GM18909 (cell line): ENCODE measurements around the gene RGP1.

Experiments
- ATAC-seq: cut with Tn5 transposase; IDR thresholded peaks from one replicate; pipeline ENCODE4 v1.9.1; 2021; ENCODE audit warnings: mild to moderate bottlenecking; ENCODE audit not compliant: unreplicated experiment, poor library complexity

The RGP1 gene

DNA sequence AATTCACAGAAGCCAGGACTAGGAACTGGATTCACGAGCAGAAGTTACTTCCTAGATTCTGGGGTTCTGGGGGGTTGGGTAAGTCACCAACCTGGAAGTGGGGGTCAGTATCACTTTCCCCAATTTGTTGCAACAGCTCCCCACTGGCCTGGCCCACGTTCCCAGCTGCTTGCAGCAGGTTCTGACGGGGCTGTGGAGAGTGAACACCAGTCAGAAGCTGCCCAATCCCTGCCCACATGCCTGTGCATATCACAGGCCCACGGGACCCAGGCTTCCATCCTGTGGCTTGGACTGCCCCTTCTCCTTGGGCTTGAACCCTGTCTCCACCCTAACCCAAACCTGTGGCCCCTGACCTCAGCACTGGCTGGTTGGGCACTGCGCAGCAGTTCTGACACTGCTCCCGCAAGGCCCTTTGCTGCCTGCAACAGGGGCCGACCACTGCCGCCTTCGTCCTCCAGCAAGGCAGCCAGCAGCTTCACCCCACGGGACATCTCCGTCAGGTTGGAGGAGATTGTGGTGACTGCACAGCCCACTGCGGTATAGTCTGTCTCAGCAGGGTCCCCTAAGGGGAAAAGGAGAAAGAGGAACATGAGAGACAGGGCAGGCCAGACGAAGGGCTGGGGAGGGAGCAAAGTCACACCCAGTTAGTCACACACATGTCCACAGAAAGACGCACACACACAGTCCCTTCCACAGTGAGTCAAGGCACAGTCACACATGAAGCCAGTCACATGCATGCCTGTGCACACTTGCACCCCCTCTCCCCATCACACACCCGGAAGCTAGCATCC, 30.2 kb upstream of the RGP1 start:
- peak; percentile 46 for ATAC-seq

DNA sequence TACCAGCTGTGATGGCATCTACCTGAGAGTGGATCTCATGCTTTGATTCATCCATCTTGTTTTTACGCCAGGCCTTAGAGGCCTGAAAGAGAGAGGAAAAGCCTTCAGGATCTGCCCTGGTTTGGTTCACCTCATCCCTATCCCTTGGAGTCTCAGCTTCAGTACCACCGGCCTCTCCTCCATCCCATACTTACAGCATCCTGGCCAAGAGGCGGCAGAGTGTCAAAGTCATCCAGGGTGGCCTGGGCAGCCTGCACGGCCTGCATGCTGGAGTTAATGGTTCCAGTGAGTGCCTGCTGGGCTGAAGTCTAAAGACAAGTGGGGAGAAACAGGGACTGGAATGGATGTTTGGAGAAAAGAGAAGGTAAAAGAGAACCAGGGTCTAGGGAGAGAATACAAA, 29.5 kb upstream of the RGP1 start:
- no peak for ATAC-seq

DNA sequence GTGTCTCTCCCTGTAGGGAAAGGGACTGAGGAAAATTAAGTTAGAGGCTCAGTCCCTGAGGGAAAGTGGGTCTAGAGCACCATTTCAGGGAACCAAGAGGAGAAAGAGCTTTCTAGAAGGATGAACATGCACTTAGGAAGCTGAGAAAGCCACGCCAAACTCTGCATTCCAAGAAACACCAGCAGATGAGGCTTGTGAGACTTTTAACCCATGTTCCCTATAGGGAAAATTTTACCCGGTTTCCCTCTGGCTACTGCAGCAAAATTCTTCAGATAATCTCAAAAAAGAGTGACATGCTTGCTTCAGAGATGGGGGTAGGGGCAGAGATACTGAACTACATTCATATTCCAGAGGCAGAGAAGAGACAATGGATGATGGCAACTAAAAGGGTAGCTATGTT, 25.7 kb upstream of the RGP1 start:
- ATAC-seq, result no peak

DNA sequence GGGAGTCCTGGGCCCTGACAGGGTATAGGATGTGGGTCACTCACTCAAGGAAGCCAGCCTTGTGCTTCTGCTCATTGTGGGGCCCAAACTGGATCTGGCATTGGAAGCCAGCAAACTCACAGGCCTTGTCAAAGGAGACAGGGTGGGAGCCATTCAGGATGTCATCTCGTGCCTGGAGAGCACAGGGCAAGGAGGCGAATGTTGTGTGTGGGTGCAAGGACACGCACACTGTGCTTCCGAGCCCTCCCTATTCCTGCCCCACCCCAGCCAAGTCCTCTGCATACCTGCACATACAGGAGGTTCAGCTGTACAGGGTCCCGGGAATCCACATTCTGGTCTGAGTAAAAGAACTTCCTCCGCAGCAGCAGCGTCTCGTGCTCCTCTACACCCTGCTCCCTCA, 25.2 kb upstream of the RGP1 start:
- ATAC-seq, result no peak

DNA sequence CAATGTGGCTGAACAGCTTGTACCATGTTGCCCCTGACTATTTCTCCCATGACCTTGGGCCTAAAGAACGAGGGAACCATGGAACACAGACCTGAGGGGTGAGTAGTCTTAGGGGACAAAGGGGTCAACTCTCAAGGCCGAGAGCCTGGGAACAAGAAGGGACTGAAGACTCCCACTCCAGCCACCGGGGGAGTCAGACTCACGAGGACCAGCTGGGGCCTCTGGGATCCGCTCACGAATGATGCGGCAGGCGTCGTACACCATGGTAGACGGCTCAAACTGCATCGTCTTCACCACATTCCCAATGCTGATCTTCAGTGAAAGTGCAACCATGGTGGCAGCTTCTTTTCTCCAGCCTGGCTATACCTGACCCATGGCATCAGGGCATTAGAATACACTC, 23.7 kb upstream of the RGP1 start:
- ATAC-seq, result no peak

DNA sequence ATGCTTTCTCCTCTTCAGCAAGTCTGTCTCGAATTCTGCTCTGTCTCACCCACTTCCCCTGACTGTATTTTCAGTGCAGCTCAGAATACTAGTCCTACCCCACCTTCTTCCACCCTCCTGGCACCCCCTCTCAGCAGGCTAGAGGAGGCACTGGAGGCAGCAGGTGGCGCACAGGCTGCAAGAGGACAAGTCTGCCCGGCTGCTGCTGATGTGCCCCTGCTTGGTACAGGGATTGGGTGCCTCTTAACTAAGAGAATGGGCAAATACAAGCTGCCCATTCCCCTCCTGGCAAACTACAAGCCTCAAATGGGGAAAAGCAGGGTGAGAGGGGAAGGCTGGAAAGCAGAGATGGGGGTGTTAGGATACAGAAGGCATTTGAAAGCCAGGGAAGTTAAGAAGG, 22.2 kb upstream of the RGP1 start:
- peak; percentile 39 for ATAC-seq

DNA sequence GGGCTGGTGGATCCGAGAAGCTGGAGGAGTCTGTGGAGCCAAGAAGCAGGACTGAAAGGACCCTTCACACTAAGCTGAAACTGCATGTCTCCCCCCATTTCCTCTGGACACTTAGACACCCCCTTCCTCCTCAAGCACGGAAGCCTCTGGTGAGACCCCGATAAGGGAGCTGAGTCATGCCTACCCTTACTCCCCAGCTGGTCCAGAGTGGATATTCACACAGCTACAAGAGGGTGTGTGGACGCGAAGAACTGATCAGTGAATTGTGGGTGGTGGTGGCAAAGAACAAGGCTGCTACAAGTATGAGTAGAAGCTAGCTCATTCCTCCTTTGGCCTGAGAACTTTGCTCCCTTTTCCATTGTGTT, 21.4 kb upstream of the RGP1 start:
- no peak for ATAC-seq

DNA sequence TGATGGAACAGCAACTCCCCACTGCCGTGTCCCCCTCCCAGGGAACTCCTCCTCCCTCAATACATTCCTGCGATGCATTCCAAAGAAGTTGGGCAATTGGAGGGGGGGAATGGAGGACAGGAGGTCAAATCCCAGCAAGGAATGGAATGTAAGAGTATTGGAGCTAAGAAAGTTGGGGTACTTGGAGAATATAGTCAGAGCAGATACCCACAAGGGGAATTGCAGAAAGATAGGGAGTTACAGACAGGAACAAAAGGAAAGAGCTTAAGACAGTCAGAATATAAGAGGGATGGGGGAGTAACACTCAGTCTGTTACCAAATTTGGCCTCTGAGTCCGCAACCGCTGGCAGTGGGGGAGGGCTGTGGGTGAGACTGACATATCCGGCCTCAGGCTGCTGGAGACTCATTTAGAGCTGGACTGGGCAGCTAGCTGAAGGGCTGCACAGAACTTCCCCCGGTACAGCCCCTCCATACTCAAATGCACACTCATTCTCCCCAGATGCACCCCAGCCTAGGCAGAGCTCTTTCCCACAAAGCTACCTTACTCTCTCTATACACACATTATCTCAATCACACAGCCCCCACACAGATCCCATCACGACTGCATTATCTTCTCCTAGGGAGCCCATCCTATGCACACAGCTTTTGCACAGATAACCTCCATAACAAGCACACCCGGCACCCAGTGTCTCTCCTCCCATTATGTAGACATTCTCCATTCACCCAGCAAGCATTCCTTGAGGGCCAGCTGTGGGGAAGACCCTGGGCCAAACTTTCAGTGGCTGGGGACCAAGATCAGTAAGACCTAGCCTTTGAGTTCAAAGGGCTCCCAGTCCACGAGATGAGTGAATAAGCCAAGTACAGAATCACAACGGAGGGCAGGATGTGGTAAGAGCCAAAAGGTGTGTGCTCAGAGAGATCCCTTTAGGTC, 20.8 kb upstream of the RGP1 start:
- ATAC-seq, result no peak

DNA sequence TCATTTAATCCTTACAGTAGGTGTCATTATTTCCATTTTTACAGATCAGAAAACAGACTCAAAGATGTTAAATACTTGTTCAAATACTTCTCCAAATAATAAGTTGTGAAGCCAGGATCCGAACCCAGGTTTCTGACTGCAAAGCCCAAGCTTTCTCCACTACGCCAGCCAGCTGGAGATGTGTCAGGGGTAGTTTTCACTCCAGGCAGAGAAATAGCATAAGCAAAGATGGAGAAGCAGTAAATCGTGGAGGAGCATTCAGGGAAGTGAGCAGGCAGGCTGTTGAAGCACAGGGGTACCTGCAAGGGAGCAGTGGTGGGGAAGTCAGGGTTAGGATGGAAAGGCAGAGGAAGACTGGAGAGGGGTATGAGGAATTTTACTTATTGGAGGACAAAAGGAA, 20.0 kb upstream of the RGP1 start:
- no peak for ATAC-seq

DNA sequence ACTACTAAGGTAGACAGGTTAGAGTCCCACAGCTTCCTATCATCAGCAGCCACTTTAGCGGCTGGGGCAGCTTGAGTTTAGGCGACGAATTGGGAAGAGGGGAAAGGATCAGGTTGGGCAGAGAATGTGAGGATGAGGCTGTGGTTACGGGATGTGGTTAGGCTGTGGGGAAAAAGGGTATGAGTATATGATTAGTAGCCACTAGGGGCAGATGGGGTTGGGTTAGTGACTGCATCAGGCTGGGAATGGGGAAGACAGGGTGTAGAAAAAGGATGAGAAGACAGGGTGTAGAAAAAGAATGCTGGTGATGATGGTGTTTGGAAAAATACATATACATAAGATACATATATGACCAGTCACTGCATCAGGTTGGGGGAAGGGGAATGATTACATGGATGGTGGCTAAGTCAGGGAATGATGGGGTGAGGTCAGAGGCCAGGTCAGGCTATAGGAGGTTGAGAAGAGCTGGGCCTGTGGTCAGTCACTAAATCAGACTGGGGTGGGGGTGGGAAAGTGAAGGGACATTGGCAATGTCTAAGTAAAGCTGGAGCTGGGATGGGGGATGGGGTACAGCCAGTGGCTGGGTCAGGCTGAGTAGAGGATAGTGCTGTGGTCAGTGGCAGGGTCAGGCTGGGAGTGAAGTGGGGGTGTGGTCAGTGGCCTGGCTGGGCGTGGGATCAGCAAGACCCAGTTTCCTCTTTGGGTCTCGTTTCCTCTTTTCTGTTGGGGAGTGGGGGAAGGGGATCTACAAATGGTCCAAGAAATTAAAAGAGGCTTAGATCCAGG, 19.2 kb upstream of the RGP1 start:
- no peak for ATAC-seq

DNA sequence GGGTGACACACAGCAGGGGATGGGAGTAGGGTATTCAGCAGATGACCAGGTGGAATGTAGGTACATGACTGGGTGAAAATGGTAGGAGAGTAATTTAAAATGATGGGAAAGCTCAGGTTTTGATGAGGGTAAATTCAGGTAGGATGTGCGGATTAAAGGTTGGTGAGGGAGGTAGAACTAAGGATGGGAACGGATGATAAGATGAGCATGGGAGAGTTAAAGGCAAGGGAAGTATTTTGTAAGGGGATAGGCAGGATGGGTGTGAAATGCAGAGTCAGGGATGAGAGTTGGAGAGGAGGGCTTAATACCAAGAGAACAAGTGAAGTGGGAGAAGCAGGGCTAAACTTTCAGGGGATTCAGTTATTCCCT, 18.6 kb upstream of the RGP1 start:
- no peak for ATAC-seq

DNA sequence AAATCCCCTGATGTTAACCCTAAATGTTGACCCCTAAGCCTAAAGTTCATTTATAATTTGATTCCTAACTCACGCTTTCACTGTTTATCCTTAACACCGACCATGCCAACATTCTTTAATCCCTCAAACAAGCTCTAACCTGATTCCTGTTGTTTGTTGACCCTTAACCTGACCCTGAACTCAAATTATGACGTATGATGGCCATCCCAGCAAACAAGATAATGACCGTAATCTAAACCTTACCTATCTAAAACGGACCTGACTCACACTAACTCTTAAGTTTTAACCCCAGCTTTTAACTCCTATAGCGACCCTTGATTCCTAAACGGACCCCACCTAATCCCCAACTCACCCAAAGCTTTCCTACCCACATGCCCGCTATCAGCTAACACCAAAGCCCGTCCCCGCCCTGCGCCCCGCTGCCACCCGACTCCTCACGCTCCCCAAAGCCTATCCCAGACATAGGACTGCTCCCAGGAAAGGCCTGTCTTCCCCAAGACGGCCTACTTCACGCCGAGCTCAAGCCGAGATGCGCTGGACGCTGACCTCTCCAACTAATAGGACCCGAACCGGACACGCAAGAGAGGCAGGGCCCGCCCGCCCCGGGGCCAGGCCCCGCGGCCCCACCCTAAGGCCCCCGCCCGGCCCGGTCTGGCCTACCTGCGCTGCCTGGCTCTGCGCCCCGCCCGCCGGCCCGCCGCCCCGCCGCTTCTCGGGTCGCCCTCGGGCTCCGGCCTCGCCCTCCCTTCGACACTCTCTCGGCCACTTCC, 17.5 kb upstream of the RGP1 start:
- ATAC-seq, result no peak

DNA sequence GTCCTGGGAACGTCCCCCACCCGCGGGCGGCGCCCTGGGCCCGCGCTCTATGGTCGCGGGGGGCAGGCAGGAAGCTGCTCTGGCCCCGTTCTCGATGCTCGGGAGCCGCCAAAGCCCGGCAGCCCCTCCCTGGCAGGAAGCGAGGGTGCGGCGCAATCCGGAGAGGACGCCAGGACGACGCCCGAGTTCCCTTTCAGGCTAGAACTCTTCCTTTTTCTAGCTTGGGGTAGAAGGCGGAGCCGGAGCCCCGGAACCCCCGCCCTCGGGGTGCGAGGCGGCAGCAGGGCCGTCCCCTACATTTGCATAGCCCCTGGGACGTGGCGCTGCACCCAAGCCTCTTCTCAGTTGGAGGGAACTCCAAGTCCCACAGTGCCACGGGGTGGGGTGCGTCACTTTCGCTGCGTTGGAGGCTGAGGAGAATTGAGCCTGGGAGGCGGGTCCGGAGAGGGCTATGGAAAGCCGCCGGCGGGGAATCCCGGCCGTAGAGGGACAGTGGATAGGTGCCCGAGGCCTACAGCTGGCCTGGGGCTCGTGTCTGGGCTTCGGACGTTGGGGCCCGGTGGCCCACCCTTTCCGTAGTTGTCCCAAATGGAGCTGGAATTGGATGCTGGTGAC, 16.8 kb upstream of the RGP1 start, which contains the start of the genes CREB3 and TLN1:
Gene CREB3, plus strand, starts transcription at position 482 of the 615 bp plus-strand sequence. Its CDS starts 107 bp downstream, at position 589.
Gene TLN1, minus strand, starts transcription at position 11 of the 615 bp plus-strand sequence. CDS start 6,501 bp downstream, outside the sequence.
- ATAC-seq, result peak; percentile 82

DNA sequence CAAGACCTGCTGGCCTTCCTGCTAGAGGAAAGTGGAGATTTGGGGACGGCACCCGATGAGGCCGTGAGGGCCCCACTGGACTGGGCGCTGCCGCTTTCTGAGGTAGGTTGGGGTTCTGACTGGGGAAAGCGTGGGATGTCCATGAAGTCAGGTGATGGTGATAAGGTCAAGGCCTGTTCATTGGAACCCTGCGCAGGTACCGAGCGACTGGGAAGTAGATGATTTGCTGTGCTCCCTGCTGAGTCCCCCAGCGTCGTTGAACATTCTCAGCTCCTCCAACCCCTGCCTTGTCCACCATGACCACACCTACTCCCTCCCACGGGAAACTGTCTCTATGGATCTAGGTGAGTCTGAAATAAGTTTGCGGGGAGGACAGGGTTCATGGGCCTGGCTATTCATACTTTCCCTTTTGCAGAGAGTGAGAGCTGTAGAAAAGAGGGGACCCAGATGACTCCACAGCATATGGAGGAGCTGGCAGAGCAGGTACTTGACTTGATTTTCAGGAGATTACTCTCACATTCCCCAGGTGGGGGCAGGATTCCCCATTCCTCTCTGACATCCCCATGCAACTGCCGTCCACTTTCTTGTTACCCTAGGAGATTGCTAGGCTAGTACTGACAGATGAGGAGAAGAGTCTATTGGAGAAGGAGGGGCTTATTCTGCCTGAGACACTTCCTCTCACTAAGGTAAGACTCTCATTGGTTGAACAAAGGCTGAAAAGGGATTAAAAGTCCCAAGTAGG, 16.1 kb upstream of the RGP1 start:
- peak; percentile 6 for ATAC-seq

DNA sequence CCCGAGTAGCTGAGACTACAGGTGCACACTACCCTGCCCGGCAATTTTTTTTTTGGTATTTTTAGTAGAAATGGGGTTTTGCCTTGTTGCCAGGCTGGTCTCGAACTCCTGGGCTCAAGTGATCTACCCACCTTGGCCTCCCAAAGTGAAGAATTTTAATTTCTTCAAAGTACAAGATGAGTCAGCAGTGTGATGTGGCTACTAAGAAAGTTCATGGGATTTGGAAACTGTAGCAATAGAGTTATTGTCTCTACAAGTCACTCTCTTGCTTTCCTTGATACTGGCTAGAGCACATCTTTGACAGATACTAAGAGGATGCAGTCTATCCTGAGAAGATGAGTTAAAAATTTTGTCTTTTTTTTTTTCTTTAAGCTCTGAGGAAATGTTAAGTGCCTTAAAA, 15.0 kb upstream of the RGP1 start:
- no peak for ATAC-seq

DNA sequence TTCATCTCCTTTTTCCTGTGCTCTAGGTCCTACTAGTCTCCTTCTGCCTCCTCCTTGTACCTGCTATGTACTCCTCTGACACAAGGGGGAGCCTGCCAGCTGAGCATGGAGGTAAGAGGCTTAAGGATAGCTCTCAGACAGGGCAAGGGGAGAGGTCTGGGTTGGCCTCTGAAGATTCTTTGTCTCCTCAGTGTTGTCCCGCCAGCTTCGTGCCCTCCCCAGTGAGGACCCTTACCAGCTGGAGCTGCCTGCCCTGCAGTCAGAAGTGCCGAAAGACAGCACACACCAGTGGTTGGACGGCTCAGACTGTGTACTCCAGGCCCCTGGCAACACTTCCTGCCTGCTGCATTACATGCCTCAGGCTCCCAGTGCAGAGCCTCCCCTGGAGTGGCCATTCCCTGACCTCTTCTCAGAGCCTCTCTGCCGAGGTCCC, 12.9 kb upstream of the RGP1 start:
- ATAC-seq, result no peak

DNA sequence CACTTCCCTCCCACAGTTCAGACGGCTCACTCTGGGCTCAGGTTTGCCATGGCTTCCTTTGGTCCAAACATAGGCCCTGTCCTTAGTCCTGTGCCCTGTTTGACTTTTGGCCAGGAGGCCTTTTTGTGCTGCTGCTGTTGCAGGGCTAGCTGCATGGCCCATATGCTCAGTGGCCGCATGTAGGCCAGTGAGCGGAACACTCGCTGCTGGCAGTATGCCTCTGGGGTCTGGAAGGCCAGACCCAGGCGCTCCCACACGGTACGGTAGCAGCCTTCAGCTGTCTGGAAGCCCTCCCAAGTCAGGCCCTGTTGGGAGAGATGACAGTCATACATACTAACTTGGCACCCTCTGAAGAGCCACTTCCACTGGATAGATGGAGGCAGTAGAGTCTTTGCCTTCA, 11.9 kb upstream of the RGP1 start:
- no peak for ATAC-seq

DNA sequence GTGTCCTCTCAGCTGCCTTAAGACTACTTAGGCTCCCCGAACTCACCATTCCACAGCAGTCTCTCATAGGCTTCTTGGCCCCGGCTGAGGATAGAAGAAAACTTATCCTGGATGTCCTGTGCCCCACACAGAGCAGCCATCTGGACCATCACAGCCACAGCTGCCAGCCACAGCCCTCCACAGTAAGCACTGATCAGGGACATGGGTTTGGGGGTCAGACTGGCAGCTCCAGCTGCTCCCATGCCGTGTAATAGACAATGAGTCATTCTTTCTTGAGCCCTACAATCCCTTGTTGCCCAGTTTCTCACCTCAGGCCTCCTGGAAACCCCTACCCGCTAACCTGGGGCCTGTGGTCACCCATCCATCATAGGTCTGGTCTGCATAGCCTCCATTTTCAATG, 10.9 kb upstream of the RGP1 start:
- ATAC-seq, result no peak

DNA sequence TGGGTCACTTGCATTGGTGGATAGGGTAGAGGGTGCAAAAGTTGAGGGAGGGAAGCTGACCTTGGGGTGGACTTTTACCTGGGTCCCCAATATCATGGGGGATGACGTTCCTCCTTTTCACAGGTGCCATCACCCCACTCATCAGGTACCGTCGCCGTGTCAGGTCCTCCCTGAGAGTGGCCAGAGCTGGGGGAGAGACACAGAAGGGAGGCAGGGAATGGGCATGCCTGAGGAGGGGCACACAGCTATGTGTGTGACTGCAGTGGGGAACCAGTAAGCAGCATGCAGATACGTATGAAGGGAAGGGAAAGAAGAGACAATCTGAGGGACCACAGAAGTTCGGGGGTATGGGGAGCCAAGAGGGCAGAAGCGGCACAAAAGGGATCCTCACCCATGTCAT, 10.2 kb upstream of the RGP1 start:
- no peak for ATAC-seq
